NCI-H460 (cell line): ENCODE measurements around the gene CCL28. TPM values are rescaled to one million over a fixed set of nuclear protein-coding genes. Genes with fewer than 3 reads are reported as not detected.
"Not testable (repeated sequence)": the region's sequence is repeated elsewhere in the genome, so short reads cannot be mapped to it uniquely, and the experiment has no call there.

ENCODE experiments used
- DNase-seq: peaks from one replicate; pipeline ENCODE4 v3.0.0-alpha.2; 2016; ENCODE audit warnings: low read depth; ENCODE audit errors: extremely low read depth
- total RNA-seq: library from RNA; depleted of rRNA; stranded (reverse); fragments of >200 nt; shearing (Covaris generic); gene quantifications from 2 replicates; pipeline ENCODE4 v1.2.3, GENCODE V29; 2014

Gene CCL28
- total RNA-seq, 1 experiment from 2014 or later = 0.22 TPM

- DNase-seq = no peak
These were observed 696 bp downstream of the CCL28 start for GRCh38 chr5:43411495-43411894.

- no peak for DNase-seq
These were observed 1.8 kb downstream of the CCL28 start for GRCh38 chr5:43410414-43410813.

- no peak for DNase-seq
These were observed 2.4 kb downstream of the CCL28 start for GRCh38 chr5:43409809-43410271.

- DNase-seq = peak; percentile 16
These were observed 9.6 kb downstream of the CCL28 start for GRCh38 chr5:43402524-43403066.

- peak; percentile 34 for DNase-seq
These were observed 10.4 kb downstream of the CCL28 start for GRCh38 chr5:43401827-43402226.

GRCh38 chr5:43400082-43400481, 12.1 kb downstream of the CCL28 start:
- no peak for DNase-seq

- DNase-seq = no peak
These were observed 15.4 kb downstream of the CCL28 start for GRCh38 chr5:43396762-43397304.

GRCh38 chr5:43390471-43390870, 21.7 kb downstream of the CCL28 start:
- no peak for DNase-seq

- peak; percentile 88 for DNase-seq
These were observed 22.4 kb downstream of the CCL28 start for GRCh38 chr5:43389679-43390329.

GRCh38 chr5:43386960-43387362, 25.2 kb downstream of the CCL28 start:
- DNase-seq = no peak

- DNase-seq = no peak
These were observed 35.6 kb downstream of the CCL28 start for GRCh38 chr5:43376496-43377140.

- no peak for DNase-seq
These were observed 40.4 kb downstream of the CCL28 start for GRCh38 chr5:43371821-43372220.

GRCh38 chr5:43370352-43370751, 41.8 kb downstream of the CCL28 start:
- DNase-seq = no peak

- no peak for DNase-seq
These were observed 42.5 kb downstream of the CCL28 start for GRCh38 chr5:43369651-43370050.

- DNase-seq = no peak
These were observed 44.1 kb downstream of the CCL28 start for GRCh38 chr5:43367909-43368669.

GRCh38 chr5:43367453-43367852, 44.7 kb downstream of the CCL28 start:
- DNase-seq = no peak

- DNase-seq = not testable (repeated sequence)
These were observed 45.4 kb downstream of the CCL28 start for GRCh38 chr5:43366680-43367246.

- DNase-seq = not testable (repeated sequence)
These were observed 47.0 kb downstream of the CCL28 start for GRCh38 chr5:43365155-43365554.

GRCh38 chr5:43363445-43364152, 48.6 kb downstream of the CCL28 start:
- DNase-seq = no peak
